ENCODE results near the gene SUMF1. TPM values are rescaled to one million over a fixed set of nuclear protein-coding genes. Genes with fewer than 3 reads are reported as not detected.
"Not testable (repeated sequence)": the region's sequence is repeated elsewhere in the genome, so short reads cannot be mapped to it uniquely, and the experiment has no call there.

Gene SUMF1
- total RNA-seq, 2 donors from 2014 or later: 24.3 to 29.8 TPM

DNA sequence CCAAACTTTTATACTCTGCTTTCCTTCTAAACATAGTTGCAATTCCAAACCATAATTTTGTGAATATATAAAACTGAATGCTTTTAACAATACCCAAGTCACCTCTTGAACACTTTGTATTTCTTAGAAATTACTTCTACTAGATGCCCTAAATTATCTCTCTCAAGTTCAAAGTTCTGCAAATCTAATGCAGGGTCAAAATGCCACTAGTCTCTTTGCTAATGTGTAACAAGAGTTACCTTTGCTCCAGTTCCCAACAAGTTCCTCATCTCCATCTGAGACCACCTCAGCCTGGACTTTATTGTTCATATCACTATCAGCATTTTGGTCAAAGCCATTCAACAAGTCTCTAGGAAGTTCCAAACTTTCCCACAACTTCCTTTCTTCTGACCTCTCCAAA is 137.3 kb downstream of the SUMF1 start:
- DNase-seq (ENCODE audit: low spot score); intact Hi-C loops (cut with DNase I): not testable (repeated sequence)

DNA sequence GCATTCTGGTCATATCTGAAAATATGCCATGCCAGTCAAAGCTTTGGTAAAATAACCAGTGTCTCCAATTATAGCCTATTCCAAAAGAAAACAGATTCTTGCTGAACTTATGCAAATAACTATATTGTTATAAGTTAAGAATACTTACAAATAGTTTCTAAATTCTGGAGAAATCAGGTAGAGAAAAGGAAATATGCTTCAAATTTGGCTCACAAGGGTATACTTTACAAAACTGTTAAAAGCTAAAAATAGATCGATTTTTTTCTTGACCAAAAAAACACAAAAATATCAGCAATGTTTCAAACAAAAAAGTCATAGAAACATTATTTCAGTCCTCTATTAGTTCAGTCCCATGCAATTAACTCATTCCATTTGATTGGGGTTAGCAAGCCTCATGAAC is 140.2 kb downstream of the SUMF1 start:
- no peak for DNase-seq (ENCODE audit: low spot score)
- intact Hi-C loops (cut with DNase I): no loop called here

DNA sequence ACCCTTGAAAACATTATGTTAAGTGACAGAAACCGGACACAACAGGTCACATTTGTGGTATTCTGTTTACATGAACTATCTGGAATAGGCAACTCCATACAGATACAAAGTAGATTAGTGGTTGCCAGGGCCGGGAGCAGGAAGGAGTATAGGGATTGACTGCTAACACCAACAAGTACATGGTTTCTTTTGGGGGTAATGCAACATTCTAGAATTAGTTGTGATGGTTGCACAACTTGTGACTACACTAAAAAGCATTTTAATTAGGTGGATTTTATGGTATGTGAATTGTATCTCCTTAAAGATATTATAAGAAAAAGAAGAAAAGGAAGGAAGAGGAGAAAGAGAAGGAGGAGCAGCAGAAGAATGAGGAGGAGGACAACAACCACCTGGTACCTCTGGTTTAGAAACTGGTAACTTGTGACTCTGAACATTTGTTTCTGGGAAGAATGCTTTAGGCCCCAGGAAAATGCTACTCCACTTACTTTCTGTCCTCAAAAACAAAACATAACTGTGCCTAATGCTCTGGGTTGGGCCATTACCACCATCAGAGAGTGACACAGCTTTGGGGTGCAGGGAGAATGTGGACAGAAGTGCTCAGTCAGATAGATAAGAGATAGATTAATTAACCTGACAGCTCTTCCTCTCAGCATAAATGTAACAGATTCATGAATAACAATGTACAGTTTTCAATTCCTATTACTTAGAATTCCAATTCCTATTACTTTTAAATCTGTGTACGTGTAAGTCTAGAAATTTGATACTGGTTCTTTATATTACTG is 143.6 kb downstream of the SUMF1 start:
- no peak for DNase-seq (ENCODE audit: low spot score)
- intact Hi-C loops (cut with DNase I): no loop called here

DNA sequence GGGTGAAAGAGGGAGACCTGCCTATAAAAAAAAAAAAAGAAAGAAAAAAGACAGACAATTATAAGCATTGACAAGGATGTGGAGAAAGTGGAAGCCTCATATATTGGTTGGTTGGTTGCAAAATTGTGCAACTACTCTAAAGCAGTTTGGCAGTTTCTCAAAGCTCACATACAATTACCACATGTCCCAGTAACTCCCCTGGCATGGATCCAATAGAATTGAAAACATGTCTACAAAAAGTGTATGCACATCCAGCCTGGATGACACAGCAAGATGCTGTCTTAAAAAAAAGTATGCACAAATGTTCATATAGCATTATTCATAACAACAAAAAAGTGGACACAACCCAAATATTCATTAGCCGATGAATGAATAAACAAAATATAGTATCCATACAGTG is 144.4 kb downstream of the SUMF1 start:
- intact Hi-C loops (cut with DNase I): no loop called here
- no peak for DNase-seq (ENCODE audit: low spot score)

DNA sequence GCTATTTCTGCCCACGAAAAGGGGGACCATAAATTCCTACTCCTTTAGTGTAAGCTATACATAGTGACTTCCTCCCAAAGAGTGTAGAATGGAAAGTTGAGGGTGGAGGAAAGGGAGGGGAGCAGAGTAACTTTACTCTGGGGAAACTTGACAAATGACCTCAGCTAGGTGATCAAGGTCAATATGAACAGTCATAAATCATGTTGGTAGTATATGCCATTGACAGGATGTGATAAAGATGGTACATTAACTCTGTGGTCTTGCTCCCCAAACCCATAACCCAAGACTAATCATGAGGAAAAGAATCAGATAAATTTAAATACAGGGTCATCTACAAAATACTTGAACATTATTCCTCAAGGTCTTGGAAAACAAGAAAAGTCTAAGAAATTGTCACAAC is 145.3 kb downstream of the SUMF1 start:
- no peak for DNase-seq (ENCODE audit: low spot score)
- intact Hi-C loops (cut with DNase I): no loop called here

DNA sequence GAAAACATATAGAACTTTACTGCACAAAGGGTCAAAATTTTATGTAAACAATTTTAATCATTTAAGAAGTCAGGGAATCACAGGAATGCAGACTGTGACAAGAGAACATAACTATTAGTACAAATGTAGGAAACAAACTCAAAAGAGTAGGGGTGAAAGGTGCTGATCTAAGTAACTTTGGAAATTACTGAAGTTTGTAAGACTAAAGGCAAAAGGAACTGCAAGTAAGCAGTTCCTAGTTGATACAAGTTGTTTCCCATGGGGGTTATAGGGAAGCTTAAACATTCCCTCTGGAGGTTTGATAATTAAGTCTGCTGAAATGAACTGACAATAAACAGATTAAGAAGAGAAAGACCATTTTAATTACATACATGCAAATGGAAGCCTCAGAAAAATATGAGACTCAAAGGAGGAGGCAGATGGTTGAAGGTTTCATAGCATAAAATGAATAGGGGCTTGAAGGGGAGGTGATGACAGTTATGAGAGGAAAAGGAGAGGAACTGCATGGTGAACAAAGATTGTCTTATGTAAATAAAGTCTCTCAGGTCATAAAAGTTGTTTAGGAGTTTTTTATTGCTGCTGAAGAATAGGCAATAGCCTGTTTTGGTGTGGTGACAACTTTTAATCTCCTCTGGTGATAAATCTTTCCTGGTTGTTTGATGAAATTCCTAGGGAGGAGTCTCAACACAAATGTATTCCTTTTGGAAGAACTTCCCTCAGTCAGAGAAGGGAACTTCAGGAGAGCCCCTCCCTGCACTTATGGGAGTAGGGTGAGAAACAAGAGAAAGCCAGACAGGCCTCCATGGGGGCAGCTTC is 146.8 kb downstream of the SUMF1 start:
- DNase-seq (ENCODE audit: low spot score): no peak
- intact Hi-C loops (cut with DNase I): no loop called here

DNA sequence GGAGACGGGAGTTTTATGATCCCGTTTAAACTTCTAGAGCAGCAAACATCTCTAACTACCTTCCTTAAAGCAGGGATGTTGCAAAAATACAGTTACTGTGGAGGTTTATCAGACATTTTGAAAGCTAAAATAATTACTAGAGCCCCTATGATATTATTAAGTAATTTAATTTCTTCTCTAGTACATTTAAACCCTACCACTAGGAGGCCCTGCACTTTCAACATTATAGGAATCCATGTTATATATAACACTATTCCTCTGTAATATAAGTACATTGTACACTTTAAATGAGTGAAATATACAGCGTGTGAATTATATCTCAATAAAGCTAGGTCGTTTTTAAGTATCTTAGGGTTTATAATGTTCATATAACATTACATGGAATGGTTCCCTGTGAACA is 152.4 kb downstream of the SUMF1 start:
- DNase-seq (ENCODE audit: low spot score): no peak
- intact Hi-C loops (cut with DNase I): no loop called here

DNA sequence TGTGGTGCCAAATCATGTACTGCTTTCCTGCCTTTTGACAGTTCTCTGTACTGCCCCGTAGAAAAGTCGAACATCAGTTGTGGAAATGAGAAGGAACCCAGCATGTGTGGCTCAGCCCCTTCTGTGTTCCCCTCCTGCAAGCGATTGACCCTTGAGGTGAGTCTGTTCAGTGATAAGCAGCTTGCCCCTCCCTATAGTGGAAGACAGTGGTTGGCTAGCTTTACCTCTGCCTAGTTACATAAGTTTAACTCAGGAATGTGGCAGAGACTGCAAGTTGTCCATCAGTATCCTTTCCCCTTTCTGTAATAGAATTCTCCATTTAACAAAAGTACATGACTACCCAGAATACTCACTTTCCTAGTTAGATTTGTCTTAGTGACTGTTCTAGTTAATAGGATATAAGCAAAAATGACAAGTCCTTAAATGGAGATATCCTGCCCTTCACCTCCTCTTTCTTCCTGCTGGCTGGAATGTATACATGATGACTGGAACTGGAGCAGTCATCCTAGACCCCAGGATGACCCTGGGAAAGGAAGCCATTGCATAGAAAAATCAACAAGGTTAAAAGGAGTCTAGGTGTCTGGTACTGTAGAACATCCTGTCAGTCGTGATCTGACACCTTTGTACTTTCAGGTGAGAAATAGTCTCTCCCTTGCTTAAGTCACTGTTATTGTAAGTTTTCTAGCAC is 153.3 kb downstream of the SUMF1 start:
- DNase-seq (ENCODE audit: low spot score): no peak
- intact Hi-C loops (cut with DNase I): no loop called here

DNA sequence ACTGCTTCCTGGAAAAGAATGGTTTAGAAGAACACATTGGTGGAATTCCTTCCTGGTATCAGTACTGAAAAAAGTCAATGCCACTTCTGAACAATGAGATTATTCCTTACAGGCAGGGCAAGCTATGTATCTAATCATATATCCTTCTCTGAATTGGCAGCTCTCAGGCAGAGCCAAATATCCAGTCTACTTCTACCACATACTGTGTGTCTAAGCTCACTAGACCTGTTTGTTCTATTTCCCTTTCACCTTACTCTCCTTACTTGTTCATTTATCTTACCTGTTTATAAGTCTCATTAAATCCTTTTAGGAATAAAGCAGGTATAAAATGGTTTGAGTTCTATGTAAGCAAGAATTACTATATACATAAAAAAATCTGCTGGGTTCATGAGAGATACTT is 155.6 kb downstream of the SUMF1 start:
- intact Hi-C loops (cut with DNase I): no loop called here
- no peak for DNase-seq (ENCODE audit: low spot score)

Other genes starting within 250 kb of the SUMF1 start
- gene SETMAR, start 163.9 kb downstream of the SUMF1 start, total RNA-seq: 10 to 100 TPM; 20.7 to 25.8 TPM
- gene ITPR1, start 26.1 kb upstream of the SUMF1 start, total RNA-seq: 100 to 1,000 TPM; 136 to 147 TPM